NCI-H2081 (cell line): Measurements from ENCODE around the gene KIAA0040.
"Not testable (repeated sequence)": the region's sequence is repeated elsewhere in the genome, so short reads cannot be mapped to it uniquely, and the experiment has no call there.

Experiments used
- DNase-seq, 2 experiments: peaks; one replicate each; lab custom pipeline; 2025; lab: John Stamatoyannopoulos, UW

The KIAA0040 gene

DNA sequence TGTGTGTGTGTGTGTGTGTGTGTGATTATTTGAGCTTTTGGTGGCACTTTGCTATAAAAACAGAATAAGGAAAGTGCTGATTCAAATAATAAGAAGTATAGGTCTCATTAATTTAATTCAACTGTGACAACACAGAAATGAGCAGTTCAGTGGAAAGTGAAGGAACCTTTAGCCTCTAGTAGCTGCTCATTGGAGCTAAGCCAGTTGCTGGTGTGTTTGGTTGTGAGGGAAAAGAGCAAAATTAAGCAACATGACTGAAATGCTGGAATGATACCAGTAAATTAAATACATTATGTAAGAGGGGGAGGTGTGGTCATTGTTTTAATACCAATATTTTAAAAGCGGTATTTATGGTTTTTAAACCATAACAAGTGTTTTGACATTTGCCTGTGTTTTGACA is 55.2 kb downstream of the KIAA0040 start:
- DNase-seq, result no peak

DNA sequence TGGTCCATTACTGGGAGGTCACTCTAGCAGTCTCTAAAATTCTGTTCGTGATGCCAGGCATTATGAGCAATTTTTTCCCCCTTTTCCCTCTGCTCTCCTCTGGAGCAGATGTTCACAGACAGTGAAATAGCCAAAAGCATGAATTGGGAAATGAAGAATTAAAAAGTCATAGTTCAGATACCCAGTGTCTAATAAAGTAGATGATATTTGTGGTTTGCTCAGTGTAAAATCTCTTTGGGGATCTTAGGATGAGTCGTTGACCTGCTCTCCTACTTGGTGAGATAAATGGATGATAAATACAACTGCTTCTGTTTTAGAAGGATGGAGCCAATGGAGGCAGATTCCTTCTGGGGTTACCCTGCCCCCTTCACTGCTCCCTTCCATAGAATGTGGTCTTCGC is 56.3 kb downstream of the KIAA0040 start:
- no peak for DNase-seq

DNA sequence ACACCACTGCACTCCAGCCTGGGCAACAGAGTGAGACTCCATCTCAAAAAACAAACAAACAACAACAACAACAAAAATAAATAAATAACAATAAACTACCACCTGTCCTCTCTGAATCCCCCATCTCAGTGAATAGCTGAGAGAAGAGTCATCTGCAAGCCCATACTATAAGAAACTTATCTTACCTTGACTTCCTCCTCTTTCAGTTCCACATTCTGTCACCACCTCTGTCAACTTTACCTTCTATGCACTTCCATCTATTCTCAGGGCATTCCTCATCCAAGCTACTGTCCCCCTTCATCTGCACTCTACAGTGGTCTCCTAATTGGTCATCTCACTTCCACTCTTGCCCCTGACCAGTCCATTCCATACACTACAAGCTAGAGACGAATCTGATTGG is 58.1 kb downstream of the KIAA0040 start:
- DNase-seq, result no peak

DNA sequence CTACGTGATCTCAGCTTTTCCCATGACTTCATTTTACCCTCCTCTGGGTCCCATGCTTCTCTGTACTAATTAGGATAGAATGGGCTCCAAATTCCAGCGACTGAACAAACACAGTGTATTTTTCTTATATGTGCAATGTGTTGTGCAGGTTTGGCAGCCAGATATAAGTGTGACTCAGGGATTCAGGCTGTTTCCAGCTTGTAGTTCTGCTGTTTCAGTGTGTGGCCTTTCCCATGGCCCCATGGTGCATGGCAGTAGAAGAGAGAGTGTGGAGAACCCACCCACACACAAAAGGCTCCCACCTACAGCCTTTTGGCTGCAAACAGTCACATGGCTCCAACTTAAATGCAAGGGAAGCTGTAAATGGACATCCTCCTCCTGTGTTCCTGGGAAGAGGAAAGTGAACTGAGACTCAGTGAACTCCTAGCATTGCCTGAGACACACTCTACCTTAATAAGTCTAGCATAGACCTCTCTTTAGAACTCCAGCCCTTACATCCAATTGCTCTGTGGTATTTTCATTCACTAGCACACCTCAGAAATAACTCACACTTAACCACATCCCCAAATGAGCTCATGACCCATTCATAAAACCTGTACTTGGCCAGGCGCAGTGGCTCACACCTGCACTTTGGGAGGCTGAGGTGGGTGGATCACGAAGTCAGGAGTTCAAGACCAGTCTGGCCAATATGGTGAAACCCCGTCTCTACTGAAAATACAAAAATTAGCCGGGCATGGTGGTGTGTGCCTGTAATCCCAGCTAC is 58.7 kb downstream of the KIAA0040 start:
- no peak for DNase-seq

DNA sequence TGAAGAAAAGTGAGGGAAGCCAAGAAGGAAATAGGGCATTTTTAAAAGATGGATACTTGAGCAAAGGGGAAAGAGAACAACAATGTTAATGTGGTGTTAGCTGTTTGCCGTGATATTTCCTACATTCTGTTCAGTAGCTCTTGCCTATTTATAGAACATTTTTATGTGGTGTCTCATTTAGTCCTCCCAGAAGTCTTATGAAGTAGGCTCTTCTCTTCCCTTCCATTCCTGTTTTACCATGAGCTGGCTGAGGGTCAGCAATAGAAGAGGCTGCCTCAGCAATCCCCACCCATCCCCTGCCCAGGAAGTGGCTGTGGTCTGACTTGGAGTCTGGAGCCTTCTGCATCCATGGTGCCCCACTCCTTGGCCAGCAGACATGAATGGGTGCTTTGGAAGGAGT is 60.1 kb downstream of the KIAA0040 start:
- DNase-seq, result no peak

DNA sequence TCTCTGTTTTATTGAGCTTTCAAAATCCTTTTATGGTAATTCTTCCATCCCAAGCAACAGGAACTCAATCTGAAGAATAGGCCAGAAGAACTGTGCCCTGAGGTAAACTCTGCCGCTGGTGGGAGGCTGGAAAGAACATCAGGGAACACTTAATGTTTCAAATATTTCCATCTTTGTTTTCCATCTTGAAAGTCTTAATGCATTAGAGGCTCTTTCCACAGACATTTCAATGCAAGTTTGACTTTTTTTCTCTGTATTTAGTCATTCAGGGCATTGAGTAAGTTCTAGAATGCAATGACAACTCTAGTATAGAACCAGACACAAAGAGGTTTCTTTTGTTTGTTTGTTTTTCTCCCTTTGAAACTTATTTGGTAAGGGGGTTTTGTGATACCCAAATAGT is 61.5 kb downstream of the KIAA0040 start:
- DNase-seq, result no peak

DNA sequence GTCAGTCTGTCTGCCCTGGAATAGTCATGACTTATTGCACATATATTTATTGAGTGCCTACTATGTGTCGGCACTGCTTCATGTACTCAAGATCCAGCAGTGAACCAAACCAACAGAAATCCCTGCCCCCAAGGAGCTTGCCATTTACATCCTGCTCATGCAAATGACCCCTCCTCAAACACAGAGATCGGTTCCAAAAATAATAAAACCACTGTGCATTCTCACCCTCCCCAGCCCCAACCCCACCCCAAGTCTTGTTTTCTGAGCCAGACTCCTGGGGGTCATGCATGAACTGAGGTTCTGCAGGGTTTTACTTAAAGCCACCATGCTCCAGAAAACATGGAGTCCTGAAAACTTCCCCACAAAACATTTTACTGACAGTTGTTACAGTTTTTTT is 61.9 kb downstream of the KIAA0040 start:
- DNase-seq, result no peak

DNA sequence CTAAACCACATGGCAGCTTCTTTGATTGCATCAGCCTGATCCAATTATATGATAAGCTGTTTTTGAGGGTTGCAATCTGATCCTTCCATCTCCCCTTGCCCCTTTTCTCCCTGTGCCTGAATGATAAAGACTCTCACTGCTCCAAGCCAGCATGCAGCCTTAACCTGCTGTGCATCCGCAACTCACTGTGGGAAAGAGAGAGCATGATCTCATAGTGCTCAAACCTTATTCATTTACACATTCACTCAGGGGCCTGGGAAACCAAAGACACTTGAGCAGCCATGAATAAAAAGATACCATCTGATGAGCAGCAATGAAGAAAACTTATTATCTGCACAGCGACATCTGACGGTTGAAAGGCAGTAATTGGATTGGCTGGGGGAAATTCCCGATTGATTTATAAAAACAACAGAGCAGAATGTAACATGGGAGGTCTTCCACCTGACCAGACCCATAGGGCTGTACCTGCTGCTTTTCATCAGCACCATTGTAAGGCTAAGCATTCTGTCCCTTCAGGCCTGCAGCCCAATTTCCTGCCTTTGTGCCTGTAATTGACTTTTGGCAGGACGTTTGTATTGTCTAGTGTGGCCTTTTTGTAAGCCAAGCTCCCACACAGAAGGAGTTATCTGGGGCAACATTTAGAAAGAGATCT is 62.5 kb downstream of the KIAA0040 start:
- DNase-seq, result no peak

DNA sequence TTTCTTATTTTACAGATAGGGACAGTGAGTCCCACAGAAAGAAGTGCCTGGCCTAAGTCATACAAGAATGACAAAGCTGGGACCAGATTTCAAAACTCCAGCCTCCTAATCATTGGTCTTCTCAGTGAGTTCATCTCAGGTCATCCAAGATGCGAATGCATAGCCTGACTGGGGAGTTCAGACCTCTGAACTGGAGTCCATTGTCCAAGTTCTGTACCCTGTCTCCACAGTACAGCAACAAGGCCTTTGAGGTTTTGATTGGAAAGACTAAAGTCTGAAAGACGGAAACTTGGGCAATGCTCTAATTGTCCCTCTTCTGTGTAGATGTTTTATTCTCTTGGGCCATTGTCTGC is 63.0 kb downstream of the KIAA0040 start:
- DNase-seq, result no peak

DNA sequence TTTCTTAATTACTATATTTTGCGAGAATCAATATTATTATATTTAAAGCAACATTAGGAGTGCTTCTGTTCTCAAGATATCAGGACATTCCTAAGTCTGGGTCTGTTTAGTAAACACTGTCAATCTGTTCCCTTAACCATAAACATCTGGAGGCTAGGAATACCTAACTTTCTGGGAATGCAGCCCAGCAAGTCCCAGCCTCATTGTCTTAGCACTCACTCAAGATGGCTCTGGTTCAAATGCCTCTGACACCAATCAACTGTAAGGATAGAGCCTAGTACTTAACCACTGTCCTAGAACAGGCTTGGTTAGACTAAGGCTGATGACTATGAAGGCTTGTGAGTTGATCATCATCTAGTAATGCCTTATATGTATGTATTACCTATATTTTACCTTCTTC is 63.4 kb downstream of the KIAA0040 start:
- DNase-seq, result no peak

DNA sequence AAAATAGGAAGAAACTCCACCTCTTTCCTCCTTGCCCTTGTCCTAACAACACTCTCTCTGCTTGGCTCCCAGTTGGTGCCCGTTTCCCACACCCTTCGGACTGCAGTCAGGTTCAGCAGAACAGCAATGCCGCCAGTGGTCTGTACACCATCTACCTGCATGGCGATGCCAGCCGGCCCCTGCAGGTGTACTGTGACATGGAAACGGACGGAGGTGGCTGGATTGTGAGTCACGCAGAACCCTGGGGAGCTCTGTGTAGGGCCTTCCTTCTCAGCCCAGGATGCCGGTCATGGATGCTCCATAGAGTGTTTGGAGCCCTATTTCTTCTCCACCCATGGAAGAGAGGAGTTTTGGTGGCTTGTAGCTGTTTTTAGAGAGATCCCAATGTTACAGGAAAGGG is 64.1 kb downstream of the KIAA0040 start:
- DNase-seq, result no peak

DNA sequence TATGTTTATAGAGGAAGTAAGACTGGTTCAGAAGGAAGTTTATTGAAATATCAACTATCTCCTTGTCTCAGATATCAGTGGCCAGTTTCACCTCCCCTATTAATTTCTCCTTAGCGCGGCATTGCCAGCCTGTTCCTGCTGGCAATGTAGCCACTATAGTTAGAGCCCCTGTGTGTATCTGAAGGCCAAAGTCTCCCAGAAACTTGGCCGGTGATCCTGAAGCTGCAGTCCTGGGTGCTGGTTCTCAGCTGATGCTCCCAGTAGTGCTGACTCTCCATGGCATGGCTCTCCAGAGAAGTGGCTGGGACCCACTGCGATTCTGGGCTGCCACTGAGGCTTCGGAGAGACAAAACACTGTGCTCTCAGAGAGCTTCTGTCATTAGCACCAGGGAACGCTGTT is 65.0 kb downstream of the KIAA0040 start:
- no peak for DNase-seq

DNA sequence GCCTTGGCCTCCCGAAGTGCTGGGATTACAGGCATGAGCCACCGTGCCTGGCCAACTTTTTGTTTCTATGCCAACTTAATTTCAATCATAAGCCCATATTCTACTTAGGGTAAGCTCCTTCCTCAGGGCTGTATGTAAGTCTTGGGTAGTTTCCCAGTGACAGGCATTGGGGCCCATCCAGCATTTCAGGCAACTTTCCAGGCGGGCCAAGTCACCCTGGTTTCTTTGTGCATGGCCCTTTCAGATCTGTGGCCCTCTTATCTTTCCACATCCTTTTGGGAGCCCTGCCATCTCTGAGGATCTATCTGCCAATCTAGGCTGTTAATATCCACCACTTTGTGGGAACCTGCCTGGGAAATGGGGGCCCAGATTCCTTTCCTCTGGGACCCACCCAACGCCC is 66.2 kb downstream of the KIAA0040 start:
- no peak for DNase-seq

DNA sequence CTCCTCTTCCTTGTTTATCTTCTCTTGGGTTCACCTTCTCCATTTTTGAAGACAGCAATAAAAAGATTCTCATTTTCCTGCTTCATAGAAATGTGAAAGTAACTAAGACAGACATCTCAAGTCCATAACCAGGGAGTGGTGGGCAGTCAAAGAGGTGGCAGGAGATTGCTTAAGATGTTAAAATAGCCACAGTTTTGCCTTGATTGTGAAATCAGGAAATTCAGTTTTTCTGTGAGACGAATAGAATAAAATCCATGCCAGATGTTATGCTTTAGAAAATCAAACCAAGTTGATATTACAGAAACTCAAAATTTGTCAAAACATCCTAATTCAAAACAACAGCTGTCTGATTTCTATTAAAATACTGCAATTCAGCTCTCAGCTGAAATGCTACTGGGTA is 67.7 kb downstream of the KIAA0040 start:
- DNase-seq, result no peak

DNA sequence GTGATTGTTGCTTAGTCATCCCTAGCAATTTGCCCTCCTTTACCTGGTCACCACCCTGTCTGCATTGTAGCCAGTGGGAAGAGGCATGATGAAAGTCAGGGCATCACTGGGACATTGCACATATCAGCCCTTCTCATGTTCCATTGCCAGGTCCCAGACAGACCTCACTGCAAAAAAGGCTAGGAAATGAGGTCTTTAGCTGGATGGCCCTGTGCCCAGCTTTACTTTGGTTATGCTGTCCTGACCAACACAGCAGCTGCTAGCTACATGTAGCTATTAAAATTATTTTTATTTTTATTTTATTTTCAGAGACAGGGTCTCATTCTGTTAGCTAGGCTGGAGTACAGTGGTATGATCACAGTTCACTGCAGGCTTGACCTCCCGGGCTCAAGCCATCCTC is 72.1 kb downstream of the KIAA0040 start:
- DNase-seq, result no peak

DNA sequence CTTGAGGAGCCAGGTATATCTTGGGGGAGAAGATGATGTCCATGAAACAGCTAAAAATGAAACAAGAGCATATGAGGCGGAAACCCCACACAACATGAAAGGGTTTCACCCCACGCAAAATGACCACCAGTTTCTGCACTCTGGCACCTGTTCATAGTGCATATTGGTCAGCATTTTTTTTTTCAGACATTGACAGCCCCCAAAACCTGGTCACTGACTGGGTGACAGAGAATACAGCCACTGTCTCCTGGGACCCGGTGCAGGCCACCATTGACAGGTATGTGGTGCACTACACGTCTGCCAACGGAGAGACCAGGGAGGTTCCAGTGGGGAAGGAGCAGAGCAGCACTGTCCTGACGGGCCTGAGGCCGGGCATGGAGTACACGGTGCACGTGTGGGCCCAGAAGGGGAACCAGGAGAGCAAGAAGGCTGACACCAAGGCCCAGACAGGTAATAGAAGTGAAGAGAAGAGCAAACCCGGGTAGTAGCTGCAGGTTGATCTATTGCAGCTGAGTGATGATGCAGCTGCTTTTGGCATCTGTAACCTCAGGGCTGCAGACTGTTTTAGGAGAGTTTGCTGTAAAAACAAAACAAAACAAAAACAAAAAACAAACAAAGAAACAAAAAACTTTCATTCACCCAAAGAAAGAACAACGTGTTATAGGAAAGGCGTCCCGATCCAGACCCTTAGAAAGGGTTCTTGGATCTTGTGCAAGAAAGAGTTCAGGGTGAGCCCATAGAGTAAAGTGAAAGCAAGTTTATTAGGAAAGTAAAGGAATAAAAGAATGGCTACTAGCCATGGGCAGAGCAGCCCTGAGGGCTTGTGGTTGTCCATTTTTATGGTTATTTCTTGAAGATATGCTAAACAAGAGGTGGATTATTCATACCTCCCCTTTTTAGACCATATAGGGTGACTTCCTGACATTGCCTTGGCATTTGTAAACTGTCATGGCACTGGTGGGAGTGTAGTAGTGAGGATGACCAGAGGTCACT is 73.9 kb downstream of the KIAA0040 start:
- DNase-seq, result no peak

DNA sequence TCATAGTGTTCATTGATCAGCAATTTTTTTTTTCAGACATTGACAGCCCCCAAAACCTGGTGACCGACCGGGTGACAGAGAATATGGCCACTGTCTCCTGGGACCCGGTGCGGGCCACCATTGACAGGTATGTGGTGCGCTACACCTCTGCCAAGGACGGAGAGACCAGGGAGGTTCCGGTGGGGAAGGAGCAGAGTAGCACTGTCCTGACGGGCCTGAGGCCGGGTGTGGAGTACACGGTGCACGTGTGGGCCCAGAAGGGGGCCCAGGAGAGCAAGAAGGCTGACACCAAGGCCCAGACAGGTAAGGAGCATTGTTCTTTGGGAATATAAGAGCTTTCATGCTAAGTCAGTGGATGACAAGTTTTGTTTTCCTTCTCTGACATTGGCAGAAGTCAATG is 75.7 kb downstream of the KIAA0040 start:
- DNase-seq, result no peak

DNA sequence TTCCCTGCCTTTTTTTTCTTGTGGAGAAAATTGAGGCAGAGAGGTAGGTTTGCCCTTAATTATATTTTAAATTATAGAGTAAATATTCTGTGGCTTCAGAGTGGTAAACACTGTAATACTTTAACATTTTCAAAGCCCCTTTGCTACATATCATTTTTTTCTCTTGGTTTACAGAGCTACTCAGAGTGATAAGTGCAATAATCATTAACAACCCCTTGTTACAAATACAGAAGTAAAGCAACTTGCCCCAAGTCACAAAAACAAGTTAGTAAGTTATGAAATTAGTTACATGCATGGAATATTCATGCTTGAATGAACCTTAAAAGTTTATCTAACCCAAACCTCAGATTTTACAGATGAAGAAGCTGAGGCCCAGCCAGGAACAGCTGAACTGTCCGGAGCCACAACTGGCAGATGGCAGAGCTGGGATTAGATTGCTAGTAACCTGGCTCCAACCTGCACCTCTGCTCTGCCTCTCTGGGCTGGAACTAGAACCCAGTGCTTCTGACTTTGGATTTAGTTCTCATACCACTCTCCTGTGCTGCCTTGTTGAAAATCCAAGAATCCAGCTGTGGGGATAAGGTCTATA is 76.3 kb downstream of the KIAA0040 start:
- DNase-seq, result no peak

DNA sequence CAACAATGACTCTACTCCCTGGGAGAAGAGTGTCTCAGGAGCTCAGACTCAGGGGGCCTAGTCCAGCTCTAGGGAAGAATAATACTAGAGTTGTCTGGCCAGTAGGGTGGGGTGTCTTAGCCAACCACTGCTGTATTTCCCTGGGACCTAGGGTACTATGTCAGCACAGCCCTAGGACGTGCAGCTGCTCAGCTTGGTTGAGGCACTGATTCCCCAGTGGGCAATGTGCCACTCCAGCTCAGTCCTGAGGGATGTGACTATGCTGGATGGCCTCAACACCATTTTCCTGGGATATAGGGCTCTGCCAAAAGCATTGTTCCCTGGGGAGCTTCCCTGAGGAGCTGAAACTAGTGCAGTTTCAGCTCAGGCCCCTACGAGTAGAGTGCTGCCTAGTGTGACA is 77.6 kb downstream of the KIAA0040 start:
- no peak for DNase-seq

DNA sequence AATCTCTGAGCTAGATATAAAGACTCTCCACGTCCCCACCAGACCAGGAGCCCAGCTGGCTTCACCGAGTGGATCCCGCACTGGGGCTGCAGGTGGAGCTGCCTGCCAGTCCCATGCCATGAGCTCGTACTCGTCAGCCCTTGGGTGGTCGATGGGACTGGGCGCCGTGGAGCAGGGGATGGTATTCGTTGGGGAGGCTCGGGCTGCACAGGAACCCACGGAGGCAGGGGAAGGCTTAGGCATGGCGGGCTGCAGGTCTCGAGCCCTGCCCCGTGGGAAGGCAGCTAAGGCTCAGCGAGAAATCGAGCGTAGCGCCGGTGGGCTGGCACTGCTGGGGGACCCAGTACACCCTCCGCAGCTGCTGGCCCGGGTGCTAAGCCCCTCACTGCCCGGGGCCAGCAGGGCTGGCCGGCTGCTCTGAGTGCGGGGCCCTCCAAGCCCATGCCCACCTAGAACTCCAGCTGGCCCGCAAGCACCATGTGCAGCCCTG is 84.2 kb downstream of the KIAA0040 start:
- DNase-seq, result not testable (repeated sequence)
